HepG2 (cell line): ENCODE measurements around the gene HSPA1L. TPM values are rescaled to one million over a fixed set of nuclear protein-coding genes. Genes with fewer than 3 reads are reported as not detected.

Experiments
- CENPX ChIP-seq: sonication (generic); formaldehyde crosslinking; IDR thresholded peaks from 2 replicates; pipeline ENCODE4 v1.9.0; 2021; ENCODE audit warnings: mild to moderate bottlenecking, missing genetic modification reagents, moderate library complexity
- GABPB1 ChIP-seq: IDR thresholded peaks from 2 replicates; pipeline ENCODE4 v1.6.1; 2016; ENCODE audit warnings: mild to moderate bottlenecking, missing genetic modification reagents, moderate library complexity, missing compliant biosample characterization
- GTF2F1 ChIP-seq: fragments of 150-350 bp; IDR thresholded peaks from 2 replicates; pipeline ENCODE4 v1.6.1; 2014; ENCODE audit warnings: low read length
- GTF3A ChIP-seq: sonication (generic); formaldehyde crosslinking; conservative IDR thresholded peaks from 2 replicates; pipeline ENCODE4 v1.4.0; 2020; ENCODE audit warnings: mild to moderate bottlenecking, missing genetic modification reagents
- HOXA7 ChIP-seq: sonication (generic); formaldehyde crosslinking; IDR thresholded peaks from 2 replicates; pipeline ENCODE4 v1.8.1; 2022; ENCODE audit warnings: mild to moderate bottlenecking, missing genetic modification reagents, moderate library complexity
- MTA3 ChIP-seq: sonication (generic); formaldehyde crosslinking; IDR thresholded peaks from 2 replicates; pipeline ENCODE4 v1.4.0; 2020; ENCODE audit warnings: missing genetic modification reagents
- POGZ ChIP-seq: sonication (generic); formaldehyde crosslinking; IDR thresholded peaks from 2 replicates; pipeline ENCODE4 v1.4.0; 2020; ENCODE audit warnings: mild to moderate bottlenecking, missing genetic modification reagents
- SP2 ChIP-seq: sonication (generic); formaldehyde crosslinking; IDR thresholded peaks from 2 replicates; pipeline ENCODE4 v1.5.1; 2020; ENCODE audit warnings: mild to moderate bottlenecking, missing genetic modification reagents
- SRSF1 ChIP-seq: fragments of 200-400 bp; formaldehyde crosslinking; optimal IDR thresholded peaks from 2 replicates; pipeline ENCODE3; 2017; ENCODE audit warnings: mild to moderate bottlenecking, low read depth, low read length, moderate library complexity
- ZBTB1 ChIP-seq: sonication (generic); formaldehyde crosslinking; IDR thresholded peaks from 2 replicates; pipeline ENCODE4 v1.4.0; 2020; ENCODE audit warnings: missing genetic modification reagents, borderline replicate concordance
- ZNF296 ChIP-seq: sonication (generic); formaldehyde crosslinking; conservative IDR thresholded peaks from 2 replicates; pipeline ENCODE4 v1.5.0; 2020; ENCODE audit warnings: mild to moderate bottlenecking, missing genetic modification reagents
- ZNF343 ChIP-seq: sonication (generic); formaldehyde crosslinking; IDR thresholded peaks from 2 replicates; pipeline ENCODE4 v1.4.0; 2020; ENCODE audit warnings: mild to moderate bottlenecking, missing genetic modification reagents
- ZNF543 ChIP-seq: sonication (generic); formaldehyde crosslinking; IDR thresholded peaks from 2 replicates; pipeline ENCODE4 v1.4.0; 2020; ENCODE audit warnings: mild to moderate bottlenecking, missing genetic modification reagents
- ZNF605 ChIP-seq: sonication (generic); formaldehyde crosslinking; IDR thresholded peaks from 2 replicates; pipeline ENCODE4 v1.8.0; 2022; ENCODE audit warnings: mild to moderate bottlenecking, missing genetic modification reagents
- ZNF781 ChIP-seq: sonication (generic); formaldehyde crosslinking; IDR thresholded peaks from 2 replicates; pipeline ENCODE4 v1.5.1; 2020; ENCODE audit warnings: borderline replicate concordance, mild to moderate bottlenecking, missing genetic modification reagents; ENCODE audit errors: not compliant biosample characterization
- polyA plus RNA-seq, 8 experiments: library from polyadenylated mRNA; depleted of rRNA in 3 of 8; stranded (reverse) in 7 of 8; unstranded in 1 of 8; fragments of >200 nt; fragmentation: Illumina TruSeq in 4 of 8; extraction: Trizol in 4 of 8; gene quantifications; 2 replicates each; pipeline versions ENCODE4 v1.2.1 to v1.2.3, GENCODE V29; 2011 to 2016; ENCODE audit warnings: low read depth in 4 of 8, missing spikeins in 1 of 8, mixed read lengths in 1 of 8; ENCODE audit not compliant: insufficient read depth in 1 of 8
- total RNA-seq, 5 experiments: library from RNA; depleted of rRNA; stranded (reverse); fragments of >200 nt; fragmentation: Illumina TruSeq; extraction: Trizol; gene quantifications; 2 replicates each; pipeline ENCODE4 v1.2.3, GENCODE V29; 2016; ENCODE audit warnings: low read depth in 1 of 5
- TF ChIP-seq, protein P1 (sequence below): sonication (generic); formaldehyde crosslinking; conservative IDR thresholded peaks from 2 replicates; pipeline ENCODE4 v1.8.0; 2022; ENCODE audit warnings: missing genetic modification reagents
- TF ChIP-seq, protein P2 (sequence below): sonication (generic); formaldehyde crosslinking; IDR thresholded peaks from 2 replicates; pipeline ENCODE4 v1.5.0; 2020; ENCODE audit warnings: mild to moderate bottlenecking, missing genetic modification reagents, borderline replicate concordance
- TF ChIP-seq, protein P3 (sequence below), 2 experiments: IDR thresholded peaks; 2 replicates each; pipeline ENCODE4 v1.6.1; 2011 to 2012; ENCODE audit warnings: low read length in 2 of 2, borderline replicate concordance in 1 of 2, low read depth in 1 of 2, mild to moderate bottlenecking in 1 of 2, moderate library complexity in 1 of 2

HSPA1L gene
- total and polyA plus RNA-seq, 2 of the 13 experiments (the other 11 are each of a cell fraction or from before 2014, with no cell fraction given): 0.55 to 1.0 TPM

DNA sequence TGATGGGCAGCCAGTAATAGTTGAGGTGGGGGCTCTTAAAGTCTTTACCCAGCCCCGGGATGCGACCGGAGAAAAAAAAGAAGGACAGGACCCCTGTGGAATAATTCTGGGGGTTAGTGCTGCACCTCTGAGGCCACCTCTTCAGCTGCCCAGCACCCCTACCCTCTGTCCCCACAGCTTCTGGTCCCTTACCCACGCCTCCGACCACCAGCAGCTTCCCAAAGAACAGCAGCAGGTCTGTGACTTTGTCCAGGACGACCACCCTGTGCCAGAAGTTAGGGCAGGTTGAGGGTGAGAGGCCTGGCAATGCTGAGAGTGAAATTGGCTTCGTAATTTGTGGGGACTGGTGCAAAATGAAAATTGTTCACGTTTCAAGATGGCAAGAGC lies 49.7 kb upstream of the HSPA1L start (continued):
- TF ChIP-seq ZNF343 (CRISPR knock-in tag) (0 out of 2 replicates have a peak, but pooled peaks have one; percentile 63), ZNF296 (CRISPR knock-in tag) (no peak), GTF2F1 (no peak), ZNF605 (0 out of 2 replicates have a peak, but pooled peaks have one; percentile 8), ZBTB1 (CRISPR knock-in tag) (no peak), GTF3A (CRISPR knock-in tag) (0 out of 2 replicates have a peak, but pooled peaks have one; percentile 7), ZNF781 (CRISPR knock-in tag) (peak; percentile 18), GABPB1 (CRISPR knock-in tag) (no peak), SRSF1 (peak; percentile 9), POGZ (CRISPR knock-in tag) (no peak), MTA3 (CRISPR knock-in tag) (no peak), SP2 (CRISPR knock-in tag) (no peak), HOXA7 (CRISPR knock-in tag) (no peak), CENPX (no peak), ZNF543 (CRISPR knock-in tag) (no peak)
- TF ChIP-seq, protein P1, sequence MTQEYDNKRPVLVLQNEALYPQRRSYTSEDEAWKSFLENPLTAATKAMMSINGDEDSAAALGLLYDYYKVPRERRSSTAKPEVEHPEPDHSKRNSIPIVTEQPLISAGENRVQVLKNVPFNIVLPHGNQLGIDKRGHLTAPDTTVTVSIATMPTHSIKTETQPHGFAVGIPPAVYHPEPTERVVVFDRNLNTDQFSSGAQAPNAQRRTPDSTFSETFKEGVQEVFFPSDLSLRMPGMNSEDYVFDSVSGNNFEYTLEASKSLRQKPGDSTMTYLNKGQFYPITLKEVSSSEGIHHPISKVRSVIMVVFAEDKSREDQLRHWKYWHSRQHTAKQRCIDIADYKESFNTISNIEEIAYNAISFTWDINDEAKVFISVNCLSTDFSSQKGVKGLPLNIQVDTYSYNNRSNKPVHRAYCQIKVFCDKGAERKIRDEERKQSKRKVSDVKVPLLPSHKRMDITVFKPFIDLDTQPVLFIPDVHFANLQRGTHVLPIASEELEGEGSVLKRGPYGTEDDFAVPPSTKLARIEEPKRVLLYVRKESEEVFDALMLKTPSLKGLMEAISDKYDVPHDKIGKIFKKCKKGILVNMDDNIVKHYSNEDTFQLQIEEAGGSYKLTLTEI (CRISPR knock-in tag): no peak
- TF ChIP-seq, protein P2, sequence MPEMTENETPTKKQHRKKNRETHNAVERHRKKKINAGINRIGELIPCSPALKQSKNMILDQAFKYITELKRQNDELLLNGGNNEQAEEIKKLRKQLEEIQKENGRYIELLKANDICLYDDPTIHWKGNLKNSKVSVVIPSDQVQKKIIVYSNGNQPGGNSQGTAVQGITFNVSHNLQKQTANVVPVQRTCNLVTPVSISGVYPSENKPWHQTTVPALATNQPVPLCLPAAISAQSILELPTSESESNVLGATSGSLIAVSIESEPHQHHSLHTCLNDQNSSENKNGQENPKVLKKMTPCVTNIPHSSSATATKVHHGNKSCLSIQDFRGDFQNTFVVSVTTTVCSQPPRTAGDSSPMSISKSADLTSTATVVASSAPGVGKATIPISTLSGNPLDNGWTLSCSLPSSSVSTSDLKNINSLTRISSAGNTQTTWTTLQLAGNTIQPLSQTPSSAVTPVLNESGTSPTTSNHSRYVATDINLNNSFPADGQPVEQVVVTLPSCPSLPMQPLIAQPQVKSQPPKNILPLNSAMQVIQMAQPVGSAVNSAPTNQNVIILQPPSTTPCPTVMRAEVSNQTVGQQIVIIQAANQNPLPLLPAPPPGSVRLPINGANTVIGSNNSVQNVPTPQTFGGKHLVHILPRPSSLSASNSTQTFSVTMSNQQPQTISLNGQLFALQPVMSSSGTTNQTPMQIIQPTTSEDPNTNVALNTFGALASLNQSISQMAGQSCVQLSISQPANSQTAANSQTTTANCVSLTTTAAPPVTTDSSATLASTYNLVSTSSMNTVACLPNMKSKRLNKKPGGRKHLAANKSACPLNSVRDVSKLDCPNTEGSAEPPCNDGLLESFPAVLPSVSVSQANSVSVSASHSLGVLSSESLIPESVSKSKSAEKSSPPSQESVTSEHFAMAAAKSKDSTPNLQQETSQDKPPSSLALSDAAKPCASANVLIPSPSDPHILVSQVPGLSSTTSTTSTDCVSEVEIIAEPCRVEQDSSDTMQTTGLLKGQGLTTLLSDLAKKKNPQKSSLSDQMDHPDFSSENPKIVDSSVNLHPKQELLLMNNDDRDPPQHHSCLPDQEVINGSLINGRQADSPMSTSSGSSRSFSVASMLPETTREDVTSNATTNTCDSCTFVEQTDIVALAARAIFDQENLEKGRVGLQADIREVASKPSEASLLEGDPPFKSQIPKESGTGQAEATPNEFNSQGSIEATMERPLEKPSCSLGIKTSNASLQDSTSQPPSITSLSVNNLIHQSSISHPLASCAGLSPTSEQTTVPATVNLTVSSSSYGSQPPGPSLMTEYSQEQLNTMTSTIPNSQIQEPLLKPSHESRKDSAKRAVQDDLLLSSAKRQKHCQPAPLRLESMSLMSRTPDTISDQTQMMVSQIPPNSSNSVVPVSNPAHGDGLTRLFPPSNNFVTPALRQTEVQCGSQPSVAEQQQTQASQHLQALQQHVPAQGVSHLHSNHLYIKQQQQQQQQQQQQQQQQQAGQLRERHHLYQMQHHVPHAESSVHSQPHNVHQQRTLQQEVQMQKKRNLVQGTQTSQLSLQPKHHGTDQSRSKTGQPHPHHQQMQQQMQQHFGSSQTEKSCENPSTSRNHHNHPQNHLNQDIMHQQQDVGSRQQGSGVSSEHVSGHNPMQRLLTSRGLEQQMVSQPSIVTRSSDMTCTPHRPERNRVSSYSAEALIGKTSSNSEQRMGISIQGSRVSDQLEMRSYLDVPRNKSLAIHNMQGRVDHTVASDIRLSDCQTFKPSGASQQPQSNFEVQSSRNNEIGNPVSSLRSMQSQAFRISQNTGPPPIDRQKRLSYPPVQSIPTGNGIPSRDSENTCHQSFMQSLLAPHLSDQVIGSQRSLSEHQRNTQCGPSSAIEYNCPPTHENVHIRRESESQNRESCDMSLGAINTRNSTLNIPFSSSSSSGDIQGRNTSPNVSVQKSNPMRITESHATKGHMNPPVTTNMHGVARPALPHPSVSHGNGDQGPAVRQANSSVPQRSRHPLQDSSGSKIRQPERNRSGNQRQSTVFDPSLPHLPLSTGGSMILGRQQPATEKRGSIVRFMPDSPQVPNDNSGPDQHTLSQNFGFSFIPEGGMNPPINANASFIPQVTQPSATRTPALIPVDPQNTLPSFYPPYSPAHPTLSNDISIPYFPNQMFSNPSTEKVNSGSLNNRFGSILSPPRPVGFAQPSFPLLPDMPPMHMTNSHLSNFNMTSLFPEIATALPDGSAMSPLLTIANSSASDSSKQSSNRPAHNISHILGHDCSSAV (CRISPR knock-in tag): no peak
- TF ChIP-seq, protein P3, sequence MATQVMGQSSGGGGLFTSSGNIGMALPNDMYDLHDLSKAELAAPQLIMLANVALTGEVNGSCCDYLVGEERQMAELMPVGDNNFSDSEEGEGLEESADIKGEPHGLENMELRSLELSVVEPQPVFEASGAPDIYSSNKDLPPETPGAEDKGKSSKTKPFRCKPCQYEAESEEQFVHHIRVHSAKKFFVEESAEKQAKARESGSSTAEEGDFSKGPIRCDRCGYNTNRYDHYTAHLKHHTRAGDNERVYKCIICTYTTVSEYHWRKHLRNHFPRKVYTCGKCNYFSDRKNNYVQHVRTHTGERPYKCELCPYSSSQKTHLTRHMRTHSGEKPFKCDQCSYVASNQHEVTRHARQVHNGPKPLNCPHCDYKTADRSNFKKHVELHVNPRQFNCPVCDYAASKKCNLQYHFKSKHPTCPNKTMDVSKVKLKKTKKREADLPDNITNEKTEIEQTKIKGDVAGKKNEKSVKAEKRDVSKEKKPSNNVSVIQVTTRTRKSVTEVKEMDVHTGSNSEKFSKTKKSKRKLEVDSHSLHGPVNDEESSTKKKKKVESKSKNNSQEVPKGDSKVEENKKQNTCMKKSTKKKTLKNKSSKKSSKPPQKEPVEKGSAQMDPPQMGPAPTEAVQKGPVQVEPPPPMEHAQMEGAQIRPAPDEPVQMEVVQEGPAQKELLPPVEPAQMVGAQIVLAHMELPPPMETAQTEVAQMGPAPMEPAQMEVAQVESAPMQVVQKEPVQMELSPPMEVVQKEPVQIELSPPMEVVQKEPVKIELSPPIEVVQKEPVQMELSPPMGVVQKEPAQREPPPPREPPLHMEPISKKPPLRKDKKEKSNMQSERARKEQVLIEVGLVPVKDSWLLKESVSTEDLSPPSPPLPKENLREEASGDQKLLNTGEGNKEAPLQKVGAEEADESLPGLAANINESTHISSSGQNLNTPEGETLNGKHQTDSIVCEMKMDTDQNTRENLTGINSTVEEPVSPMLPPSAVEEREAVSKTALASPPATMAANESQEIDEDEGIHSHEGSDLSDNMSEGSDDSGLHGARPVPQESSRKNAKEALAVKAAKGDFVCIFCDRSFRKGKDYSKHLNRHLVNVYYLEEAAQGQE (IDR thresholded peaks at IDR 0.05; ENCODE audit: borderline replicate concordance in 1 of 2, low read depth in 1 of 2, low read length in 2 of 2): no peak
